Natural killer cell treated with Interleukin-12 subunit alpha and Interleukin-12 subunit beta and Interleukin-15 and Interleukin-18, amount 100 ng/mL, for 72 hours (primary cell): ENCODE measurements around the gene COX6B2. TPM values are rescaled to one million over a fixed set of nuclear protein-coding genes. Genes with fewer than 3 reads are reported as not detected.

Source experiments
- ATAC-seq, 2 donors: fragments of 150-1000 bp; cut with Tn5 transposase in 1 of 2; sonication (Bioruptor Pico), chemical (Tn5 transposase) in 1 of 2; 2 replicates each; pipeline ENCODE4 v1.10.0; 2021
- DNase-seq: peaks from one replicate; pipeline ENCODE4 v3.0.0; 2022; ENCODE audit warnings: low spot score
- H3K27ac Mint-ChIP-seq, 2 donors: 1 replicate in 1 of 2; 2 replicates in 1 of 2; pipeline ENCODE4 v1.8.0; 2022; ENCODE audit warnings: mixed read lengths in 2 of 2, mild to moderate bottlenecking in 1 of 2, moderate library complexity in 1 of 2
- H3K27me3 Mint-ChIP-seq, 2 donors: 1 replicate in 1 of 2; 2 replicates in 1 of 2; pipeline ENCODE4 v1.8.0; 2022; ENCODE audit warnings: mixed read lengths in 2 of 2
- H3K36me3 Mint-ChIP-seq: one replicate; pipeline ENCODE4 v1.8.0; 2022; ENCODE audit warnings: mixed read lengths
- H3K4me1 Mint-ChIP-seq, 2 donors: 1 replicate in 1 of 2; 2 replicates in 1 of 2; pipeline ENCODE4 v1.8.0; 2022; ENCODE audit warnings: low read depth in 2 of 2, mixed read lengths in 2 of 2, mild to moderate bottlenecking in 1 of 2
- H3K4me3 Mint-ChIP-seq: one replicate; pipeline ENCODE4 v1.8.0; 2022; ENCODE audit warnings: mixed read lengths
- H3K9me3 Mint-ChIP-seq: 2 replicates; pipeline ENCODE4 v1.8.0; 2022; ENCODE audit warnings: mixed read lengths
- total RNA-seq, 2 donors: library from RNA; stranded (reverse); gene quantifications; one replicate each; pipeline ENCODE4 v1.2.3, GENCODE V29; 2022

COX6B2 gene
- total RNA-seq, 2 donors from 2014 or later: not detected

- no peaks in the 10 kb centered on the region for H3K36me3 Mint-ChIP-seq
- no peaks in the 10 kb centered on the region for H3K9me3 Mint-ChIP-seq
- H3K4me1 Mint-ChIP-seq: peaks cover 0 to 13% of the 10 kb centered on the region in 2 donors
- DNase-seq: no peak
- H3K27ac Mint-ChIP-seq: peak overlapping the region; percentile 76 to 90
- no peak for ATAC-seq
- H3K4me3 Mint-ChIP-seq: peak overlapping the region; percentile 84
- H3K27me3 Mint-ChIP-seq: no peaks in the 10 kb centered on the region
Observed at GRCh38 chr19:55300886-55301458, 53.5 kb downstream of the COX6B2 start.

GRCh38 chr19:55299991-55300390, 54.5 kb downstream of the COX6B2 start:
- Mint-ChIP-seq H3K27me3 (no peaks in the 10 kb centered on the region), H3K27ac (no peak overlapping the region), H3K36me3 (no peaks in the 10 kb centered on the region), H3K4me3 (no peak overlapping the region), H3K4me1 (peaks cover 0 to 10% of the 10 kb centered on the region in 2 donors), H3K9me3 (no peaks in the 10 kb centered on the region)
- ATAC-seq (no peak), DNase-seq (no peak)

Other genes with a start within 250 kb of the COX6B2 start
- 100 to 1,000 TPM; 157 to 251 TPM for gene PPP1R12C, start 237.1 kb downstream of the COX6B2 start, total RNA-seq
- gene TNNT1, start 205.5 kb downstream of the COX6B2 start, total RNA-seq: not detected
- not detected for gene TNNI3, start 197.0 kb downstream of the COX6B2 start, total RNA-seq
- not detected for gene DNAAF3, start 188.1 kb downstream of the COX6B2 start, total RNA-seq
- not detected for gene SYT5, start 174.4 kb downstream of the COX6B2 start, total RNA-seq
- under 1 TPM in 1 of 2 donors, not detected in 1; 0.11 TPM for gene PTPRH, start 145.2 kb downstream of the COX6B2 start, total RNA-seq
- 10 to 100 TPM in 1 of 2 donors, 1 to 10 TPM in 1; 8.3 to 31.6 TPM for gene TMEM86B, start 126.0 kb downstream of the COX6B2 start, total RNA-seq
- gene PPP6R1, start 95.7 kb downstream of the COX6B2 start, total RNA-seq: 100 to 1,000 TPM; 260 to 492 TPM
- 10 to 100 TPM; 38.2 to 53.1 TPM for gene HSPBP1, start 74.6 kb downstream of the COX6B2 start, total RNA-seq
- 10 to 100 TPM; 11.9 to 15.7 TPM for gene BRSK1, start 70.7 kb downstream of the COX6B2 start, total RNA-seq
- 1 to 10 TPM in 1 of 2 donors, under 1 TPM in 1; 0.67 to 2.7 TPM for gene TMEM150B, start 29.4 kb downstream of the COX6B2 start, total RNA-seq
- 10 to 100 TPM in 1 of 2 donors, 1 to 10 TPM in 1; 9.7 to 22.1 TPM for gene KMT5C, start 14.8 kb downstream of the COX6B2 start, total RNA-seq
- not detected for gene GARIN5B, start 8.5 kb upstream of the COX6B2 start, total RNA-seq
- gene IL11, start 15.7 kb upstream of the COX6B2 start, total RNA-seq: under 1 TPM in 1 of 2 donors, not detected in 1; 0.78 TPM
- gene TMEM190, start 22.1 kb upstream of the COX6B2 start, total RNA-seq: not detected
- 1 to 10 TPM; 5.2 to 8.3 TPM for gene TMEM238, start 29.6 kb upstream of the COX6B2 start, total RNA-seq
- 1,000 to 10,000 TPM; 1,106 to 1,518 TPM for gene RPL28, start 31.2 kb upstream of the COX6B2 start, total RNA-seq
- 100 to 1,000 TPM; 247 to 423 TPM for gene UBE2S, start 53.1 kb upstream of the COX6B2 start, total RNA-seq
- gene SHISA7, start 88.6 kb upstream of the COX6B2 start, total RNA-seq: not detected
- gene ISOC2, start 106.9 kb upstream of the COX6B2 start, total RNA-seq: 10 to 100 TPM; 25.6 to 45.1 TPM
- gene C19orf85, start 110.0 kb upstream of the COX6B2 start, total RNA-seq: not detected
- gene ZNF628, start 121.9 kb upstream of the COX6B2 start, total RNA-seq: 10 to 100 TPM in 1 of 2 donors, 1 to 10 TPM in 1; 8.0 to 12.3 TPM
- gene NAT14, start 130.5 kb upstream of the COX6B2 start, total RNA-seq: 10 to 100 TPM in 1 of 2 donors, 1 to 10 TPM in 1; 6.1 to 14.0 TPM
- under 1 TPM in 1 of 2 donors, not detected in 1; 0.50 TPM for gene SSC5D, start 133.7 kb upstream of the COX6B2 start, total RNA-seq
- not detected for gene SBK2, start 182.4 kb upstream of the COX6B2 start, total RNA-seq
- gene SBK3, start 190.8 kb upstream of the COX6B2 start, total RNA-seq: not detected
- gene ZNF579, start 226.1 kb upstream of the COX6B2 start, total RNA-seq: 10 to 100 TPM in 1 of 2 donors, 1 to 10 TPM in 1; 6.5 to 10.2 TPM
- 10 to 100 TPM; 11.8 to 15.8 TPM for gene FIZ1, start 244.8 kb upstream of the COX6B2 start, total RNA-seq
- gene ZNF524, start 245.6 kb upstream of the COX6B2 start, total RNA-seq: 10 to 100 TPM; 10.6 to 14.7 TPM